Measurements from ENCODE around the gene NCK2.

Gene NCK2

GRCh38 chr2:105711394-105711793, 33.3 kb upstream of the NCK2 start:
- H3K27me3 ChIP-seq, result peaks cover 0 to 4% of the 10 kb centered on the region in 2 donors
- DNase-seq, result no peak
- H3K36me3 ChIP-seq, result no peaks in the 10 kb centered on the region
- no peak overlapping the region for H3K27ac ChIP-seq
- H3K9me3 ChIP-seq, result no peaks in the 10 kb centered on the region
- no peak overlapping the region for H3K4me3 ChIP-seq
- TF ChIP-seq CTCF (IDR thresholded peaks at IDR 0.05), result no peak
- intact Hi-C loops (cut with DNase I; ENCODE audit: low total_unique reads), result no loop called here
- H3K4me1 ChIP-seq, result no peaks in the 10 kb centered on the region

- Histone ChIP-seq H3K27ac (no peak overlapping the region), H3K27me3 (peaks cover 0 to 4% of the 10 kb centered on the region in 2 donors), H3K4me1 (no peaks in the 10 kb centered on the region), H3K36me3 (no peaks in the 10 kb centered on the region), H3K9me3 (no peaks in the 10 kb centered on the region), H3K4me3 (no peak overlapping the region)
- DNase-seq, result no peak
- TF ChIP-seq CTCF (IDR thresholded peaks at IDR 0.05), result no peak
- intact Hi-C loops (cut with DNase I; ENCODE audit: low total_unique reads), result no loop called here
Observed at GRCh38 chr2:105712166-105712915, 32.4 kb upstream of the NCK2 start.

- Histone ChIP-seq H3K4me1 (no peaks in the 10 kb centered on the region), H3K36me3 (no peaks in the 10 kb centered on the region), H3K9me3 (no peaks in the 10 kb centered on the region), H3K27me3 (peaks cover 0 to 4% of the 10 kb centered on the region in 2 donors), H3K27ac (no peak overlapping the region), H3K4me3 (no peak overlapping the region)
- no peak for DNase-seq
- no peak for TF ChIP-seq CTCF (IDR thresholded peaks at IDR 0.05)
- intact Hi-C loops (cut with DNase I; ENCODE audit: low total_unique reads), result no loop called here
Observed at GRCh38 chr2:105712981-105713596, 31.6 kb upstream of the NCK2 start.

- no peak for TF ChIP-seq CTCF (IDR thresholded peaks at IDR 0.05)
- intact Hi-C loops (cut with DNase I; ENCODE audit: low total_unique reads), result no loop called here
- H3K9me3 ChIP-seq, result no peaks in the 10 kb centered on the region
- no peaks in the 10 kb centered on the region for H3K36me3 ChIP-seq
- H3K27me3 ChIP-seq, result peaks cover 0 to 4% of the 10 kb centered on the region in 2 donors
- H3K27ac ChIP-seq, result no peak overlapping the region
- no peaks in the 10 kb centered on the region for H3K4me1 ChIP-seq
- H3K4me3 ChIP-seq, result no peak overlapping the region
- DNase-seq, result no peak
Observed at GRCh38 chr2:105714141-105714540, 30.6 kb upstream of the NCK2 start.

- no peak overlapping the region for H3K27ac ChIP-seq
- no peak overlapping the region for H3K4me3 ChIP-seq
- H3K4me1 ChIP-seq, result no peaks in the 10 kb centered on the region
- no peaks in the 10 kb centered on the region for H3K36me3 ChIP-seq
- H3K9me3 ChIP-seq, result no peaks in the 10 kb centered on the region
- intact Hi-C loops (cut with DNase I; ENCODE audit: low total_unique reads), result no loop called here
- no peak for DNase-seq
- TF ChIP-seq CTCF (IDR thresholded peaks at IDR 0.05), result no peak
- H3K27me3 ChIP-seq, result peaks cover 0 to 2% of the 10 kb centered on the region in 2 donors
Observed at GRCh38 chr2:105718846-105719481, 25.7 kb upstream of the NCK2 start.

Measured in tibial artery (tissue), 4 donors.